ENCODE data around the gene ZNF646.
A peak's percentile ranks its signal among the peaks of the same experiment; 100 is the strongest.

ZNF646 gene

DNA sequence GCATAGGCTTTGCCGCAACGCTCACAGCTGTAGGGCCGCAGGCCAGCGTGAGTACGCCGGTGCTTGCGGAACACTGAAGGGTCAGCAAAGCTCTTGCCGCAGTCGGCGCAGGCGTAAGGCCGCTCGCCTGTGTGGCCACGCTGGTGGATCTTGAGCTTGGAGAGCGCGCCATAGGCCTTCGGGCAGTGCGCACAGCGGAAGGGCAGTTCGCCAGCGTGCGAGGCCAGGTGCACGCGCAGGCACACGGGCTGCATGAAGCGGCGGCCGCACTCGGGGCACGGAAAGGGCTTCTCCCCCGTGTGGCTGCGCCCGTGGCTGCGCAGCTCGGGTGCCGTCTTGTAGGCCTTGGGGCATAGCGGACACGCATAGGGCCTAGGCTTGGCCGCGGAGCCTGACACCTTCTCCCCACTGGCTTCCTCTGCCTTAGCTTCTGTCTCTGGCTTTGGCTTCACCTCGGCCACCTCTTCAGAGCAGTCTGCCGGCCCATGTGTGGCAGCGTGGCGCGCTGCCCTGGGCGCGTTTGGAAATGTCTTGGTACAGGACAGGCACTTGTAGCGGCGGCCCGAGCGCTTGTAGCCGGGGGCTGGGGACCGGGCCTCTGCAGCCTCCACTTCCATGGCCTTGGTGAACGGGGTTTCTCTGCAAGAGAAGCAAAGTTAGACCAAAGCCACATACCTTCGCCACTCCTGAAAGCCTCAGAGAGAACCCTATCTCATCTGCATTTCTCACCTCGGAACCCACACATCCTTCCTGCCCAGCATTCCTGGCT lies 10.2 kb upstream of the ZNF646 start:
- no peak for DNase-seq (ENCODE audit: low read depth)

DNA sequence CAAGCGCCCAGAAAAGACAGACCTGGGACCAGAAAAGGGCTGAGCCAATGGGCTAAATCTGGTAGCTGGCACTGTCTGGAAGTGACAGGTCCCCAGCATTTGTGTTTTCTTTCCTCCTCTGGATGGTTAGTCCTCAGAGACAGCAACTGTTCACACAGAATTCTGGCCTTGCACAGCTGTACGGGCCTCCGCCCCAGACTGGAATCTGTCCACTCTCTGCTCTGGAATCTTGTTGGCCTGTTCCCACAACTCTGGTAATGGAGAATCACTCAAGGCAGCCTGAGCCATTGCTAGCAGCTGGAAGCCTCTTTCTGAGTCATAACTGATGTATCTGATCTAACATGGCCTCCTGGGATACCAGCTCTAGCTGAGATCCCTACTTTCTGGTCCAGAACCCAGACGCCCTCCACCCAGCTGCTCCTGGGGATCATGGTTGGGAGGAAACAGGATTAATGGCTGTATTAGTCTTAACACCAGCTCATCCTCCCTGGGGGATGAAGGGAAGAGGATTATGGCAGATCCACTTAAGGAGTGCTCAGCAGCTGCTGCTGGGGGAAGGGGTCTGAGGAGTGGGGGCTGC lies 9.2 kb upstream of the ZNF646 start:
- DNase-seq (ENCODE audit: low read depth) = no peak

DNA sequence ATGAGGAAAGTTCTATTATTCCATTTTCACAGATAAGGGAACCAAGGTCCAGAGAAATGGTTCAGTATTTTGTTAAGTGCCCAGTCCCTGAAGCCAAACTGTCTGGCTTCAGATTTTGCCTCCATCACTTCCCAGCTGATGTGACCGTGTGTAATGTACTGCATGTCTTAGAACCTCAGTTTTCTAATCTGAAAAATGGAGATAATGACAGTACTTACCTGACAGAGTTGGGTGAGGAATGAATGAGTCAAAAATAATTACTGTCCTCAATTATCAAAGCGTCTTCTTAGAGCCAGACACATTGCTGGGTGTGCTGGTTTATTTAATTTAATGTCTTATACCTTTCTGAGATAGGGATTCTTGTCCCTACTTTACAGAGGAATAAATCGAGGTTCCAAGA lies 6.9 kb upstream of the ZNF646 start:
- no peak for DNase-seq (ENCODE audit: low read depth)

DNA sequence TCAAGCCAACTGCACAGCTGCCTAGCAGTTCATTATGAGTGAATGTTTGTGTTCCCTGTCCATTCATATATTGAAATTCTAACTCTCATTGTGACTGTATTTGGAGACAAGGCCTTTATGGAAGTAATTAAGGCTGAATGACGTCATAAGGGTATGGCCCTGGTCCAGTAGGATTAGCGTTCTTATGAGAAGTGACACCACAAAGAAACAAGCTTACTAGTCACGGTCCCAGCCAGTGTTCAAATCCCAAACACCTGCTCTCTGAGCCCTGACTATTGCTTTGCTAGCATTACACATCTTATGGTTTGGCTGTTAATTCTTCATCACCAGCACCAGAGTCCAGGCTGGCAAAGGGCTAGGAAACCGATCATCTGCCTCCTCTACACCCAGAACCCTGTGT lies 2.4 kb upstream of the ZNF646 start:
- no peak for DNase-seq (ENCODE audit: low read depth)

DNA sequence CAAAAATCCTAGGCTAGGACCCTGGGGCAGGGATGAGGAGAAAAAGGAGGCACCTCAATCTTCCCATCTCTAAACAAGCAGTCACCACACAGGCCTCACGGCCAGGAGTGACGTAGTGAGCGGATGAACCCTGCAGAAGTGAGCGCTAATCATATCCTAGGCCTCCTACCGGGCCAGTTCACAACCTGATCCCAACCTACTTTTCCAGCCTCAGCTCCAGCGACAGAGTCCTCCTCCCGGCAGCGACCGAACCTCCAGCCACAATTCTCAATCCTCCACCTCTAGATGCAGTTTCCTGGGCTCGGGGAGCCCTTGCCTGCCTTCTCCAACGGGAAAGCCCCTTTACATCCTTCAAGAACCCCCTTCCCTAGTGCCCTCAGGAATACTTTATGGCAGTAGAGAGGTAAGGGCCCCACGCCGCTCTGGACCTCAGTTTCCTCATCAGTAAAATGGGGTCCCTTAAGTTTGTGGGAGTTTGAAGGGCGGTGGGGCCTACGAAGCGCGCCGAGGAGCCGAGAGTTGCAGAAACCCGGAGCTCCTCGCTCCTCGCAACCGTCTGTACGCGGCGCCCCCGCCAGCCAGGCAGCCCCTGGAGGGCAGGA lies 1.6 kb upstream of the ZNF646 start:
- DNase-seq (ENCODE audit: low read depth) = no peak

DNA sequence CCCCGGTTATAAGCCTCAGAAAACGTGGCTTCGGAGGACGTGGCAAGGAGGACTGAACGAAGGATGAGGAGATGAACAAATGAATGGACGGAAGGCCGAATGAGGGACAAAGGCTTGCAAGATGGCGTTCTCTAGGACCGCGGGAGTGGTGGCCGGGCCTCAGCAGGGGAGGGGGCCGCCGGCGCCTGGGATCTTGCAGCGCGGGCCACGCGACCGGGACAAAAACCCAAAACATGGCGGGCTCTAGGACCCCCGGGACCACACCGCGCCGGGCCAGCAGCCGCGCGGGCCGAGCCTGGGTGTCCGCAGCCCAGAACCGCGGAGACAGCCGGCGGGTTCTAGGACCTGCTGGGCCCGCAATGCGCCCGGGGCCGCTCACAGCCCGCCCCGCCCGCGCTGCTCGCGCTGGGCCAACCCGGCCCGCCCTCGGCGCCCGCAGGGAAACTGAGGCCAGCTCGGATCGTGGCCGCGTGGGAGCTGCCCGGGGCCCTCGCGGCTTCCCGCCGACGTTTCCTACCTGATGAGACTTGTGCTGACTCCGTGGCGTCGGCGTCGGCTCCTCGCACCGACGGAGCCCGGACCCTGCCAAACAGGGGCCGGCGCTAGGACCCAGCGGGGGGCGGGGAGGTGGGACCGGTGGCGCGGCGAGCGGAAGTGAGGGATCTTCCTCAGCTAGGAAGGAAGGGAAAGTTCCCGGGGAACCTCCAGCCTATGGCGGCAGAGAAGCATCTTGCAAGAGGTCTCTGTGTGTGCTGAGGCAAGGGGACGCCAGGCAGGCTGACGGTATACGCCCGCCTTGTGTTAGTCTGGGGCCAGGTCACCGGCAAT lies 866 bp upstream of the ZNF646 start:
- DNase-seq (ENCODE audit: low read depth) = peak; percentile 79

DNA sequence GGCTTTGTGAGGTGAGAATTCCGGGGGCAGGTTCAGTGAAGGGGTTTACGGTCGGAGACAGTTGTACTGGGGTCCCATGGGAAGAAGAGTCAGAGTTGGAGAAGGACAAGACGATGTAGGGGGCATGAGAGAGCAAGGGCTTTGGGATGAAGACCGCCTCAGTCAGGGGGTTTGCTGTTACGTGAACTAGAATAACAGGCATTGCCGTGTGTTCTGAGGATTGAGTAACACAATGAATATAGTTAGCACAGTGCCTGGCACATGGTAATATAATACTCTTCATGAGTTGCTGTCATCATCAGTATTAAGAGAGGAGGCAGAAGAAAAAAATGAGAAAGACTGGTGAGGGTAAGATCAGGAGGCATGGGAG lies 577 bp downstream of the ZNF646 start:
- DNase-seq (ENCODE audit: low read depth) = no peak

DNA sequence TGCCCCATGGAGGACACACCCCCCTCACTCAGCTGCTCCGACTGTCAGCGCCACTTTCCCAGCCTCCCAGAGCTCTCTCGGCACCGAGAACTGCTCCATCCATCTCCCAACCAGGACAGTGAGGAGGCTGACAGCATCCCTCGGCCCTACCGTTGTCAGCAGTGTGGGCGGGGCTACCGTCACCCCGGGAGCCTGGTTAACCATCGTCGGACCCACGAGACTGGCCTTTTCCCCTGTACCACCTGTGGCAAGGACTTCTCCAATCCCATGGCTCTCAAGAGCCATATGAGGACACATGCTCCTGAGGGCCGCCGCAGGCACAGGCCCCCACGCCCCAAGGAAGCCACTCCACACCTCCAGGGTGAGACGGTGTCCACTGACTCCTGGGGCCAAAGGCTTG lies 2.1 kb downstream of the ZNF646 start:
- DNase-seq (ENCODE audit: low read depth) = no peak

DNA sequence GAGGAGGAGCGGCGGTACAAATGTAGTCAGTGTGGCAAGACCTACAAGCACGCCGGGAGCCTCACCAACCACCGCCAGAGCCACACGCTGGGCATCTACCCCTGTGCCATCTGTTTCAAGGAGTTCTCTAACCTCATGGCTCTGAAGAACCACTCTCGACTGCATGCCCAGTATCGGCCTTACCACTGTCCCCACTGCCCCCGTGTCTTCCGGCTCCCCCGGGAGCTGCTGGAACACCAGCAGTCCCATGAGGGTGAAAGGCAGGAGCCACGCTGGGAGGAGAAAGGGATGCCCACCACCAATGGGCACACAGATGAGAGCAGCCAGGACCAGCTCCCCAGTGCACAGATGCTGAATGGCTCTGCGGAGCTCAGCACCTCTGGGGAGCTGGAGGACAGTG lies 2.8 kb downstream of the ZNF646 start:
- no peak for DNase-seq (ENCODE audit: low read depth)

DNA sequence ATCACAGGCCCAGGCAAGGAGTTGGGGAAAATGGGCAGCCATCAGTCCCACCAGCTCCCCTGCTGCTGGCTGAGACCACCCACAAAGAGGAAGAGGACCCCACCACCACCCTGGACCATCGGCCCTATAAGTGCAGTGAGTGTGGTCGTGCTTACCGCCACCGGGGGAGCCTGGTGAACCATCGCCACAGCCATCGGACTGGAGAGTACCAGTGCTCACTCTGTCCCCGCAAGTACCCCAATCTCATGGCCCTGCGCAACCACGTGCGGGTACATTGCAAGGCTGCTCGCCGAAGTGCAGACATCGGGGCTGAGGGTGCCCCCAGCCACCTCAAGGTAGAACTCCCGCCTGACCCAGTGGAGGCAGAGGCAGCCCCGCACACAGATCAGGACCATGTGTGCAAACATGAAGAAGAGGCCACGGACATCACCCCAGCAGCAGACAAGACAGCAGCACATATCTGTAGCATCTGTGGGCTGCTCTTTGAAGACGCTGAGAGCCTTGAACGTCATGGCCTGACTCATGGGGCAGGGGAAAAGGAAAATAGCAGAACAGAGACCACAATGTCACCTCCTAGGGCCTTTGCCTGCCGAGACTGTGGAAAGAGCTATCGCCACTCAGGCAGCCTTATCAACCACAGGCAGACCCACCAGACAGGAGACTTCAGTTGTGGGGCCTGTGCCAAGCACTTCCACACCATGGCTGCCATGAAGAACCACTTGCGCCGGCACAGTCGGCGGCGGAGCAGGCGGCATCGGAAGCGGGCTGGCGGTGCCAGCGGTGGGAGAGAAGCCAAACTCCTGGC lies 3.6 kb downstream of the ZNF646 start:
- no peak for DNase-seq (ENCODE audit: low read depth)

DNA sequence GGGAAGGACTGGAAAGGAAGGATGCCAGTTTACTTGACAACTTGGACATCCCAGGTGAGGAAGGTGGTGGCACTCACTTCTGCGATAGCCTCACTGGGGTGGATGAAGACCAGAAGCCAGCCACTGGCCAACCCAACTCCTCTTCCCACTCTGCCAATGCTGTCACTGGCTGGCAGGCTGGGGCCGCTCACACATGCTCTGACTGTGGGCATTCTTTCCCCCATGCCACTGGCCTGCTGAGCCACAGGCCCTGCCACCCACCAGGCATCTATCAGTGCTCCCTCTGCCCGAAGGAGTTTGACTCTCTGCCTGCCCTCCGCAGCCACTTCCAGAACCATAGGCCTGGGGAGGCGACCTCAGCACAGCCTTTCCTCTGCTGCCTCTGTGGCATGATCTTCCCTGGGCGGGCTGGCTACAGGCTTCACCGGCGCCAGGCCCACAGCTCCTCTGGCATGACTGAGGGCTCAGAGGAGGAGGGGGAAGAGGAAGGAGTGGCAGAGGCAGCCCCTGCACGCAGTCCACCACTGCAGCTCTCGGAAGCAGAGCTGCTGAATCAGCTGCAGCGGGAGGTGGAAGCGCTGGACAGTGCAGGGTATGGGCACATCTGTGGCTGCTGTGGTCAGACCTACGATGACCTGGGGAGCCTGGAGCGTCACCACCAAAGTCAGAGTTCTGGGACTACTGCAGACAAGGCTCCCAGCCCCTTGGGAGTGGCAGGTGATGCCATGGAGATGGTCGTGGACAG lies 4.5 kb downstream of the ZNF646 start:
- no peak for DNase-seq (ENCODE audit: low read depth)

DNA sequence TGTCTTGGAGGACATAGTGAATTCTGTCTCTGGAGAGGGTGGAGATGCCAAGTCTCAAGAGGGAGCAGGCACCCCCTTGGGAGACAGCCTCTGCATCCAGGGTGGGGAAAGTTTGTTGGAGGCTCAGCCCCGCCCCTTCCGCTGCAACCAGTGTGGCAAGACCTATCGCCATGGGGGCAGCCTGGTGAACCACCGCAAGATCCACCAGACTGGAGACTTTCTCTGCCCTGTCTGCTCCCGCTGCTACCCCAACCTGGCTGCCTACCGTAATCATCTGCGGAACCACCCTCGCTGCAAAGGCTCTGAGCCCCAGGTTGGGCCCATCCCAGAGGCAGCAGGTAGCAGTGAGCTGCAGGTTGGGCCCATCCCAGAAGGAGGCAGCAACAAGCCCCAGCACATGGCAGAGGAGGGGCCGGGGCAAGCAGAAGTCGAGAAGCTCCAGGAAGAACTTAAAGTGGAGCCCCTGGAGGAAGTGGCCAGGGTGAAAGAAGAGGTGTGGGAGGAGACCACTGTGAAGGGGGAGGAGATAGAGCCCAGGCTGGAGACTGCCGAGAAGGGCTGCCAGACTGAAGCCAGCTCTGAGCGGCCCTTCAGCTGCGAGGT lies 5.2 kb downstream of the ZNF646 start:
- no peak for DNase-seq (ENCODE audit: low read depth)

DNA sequence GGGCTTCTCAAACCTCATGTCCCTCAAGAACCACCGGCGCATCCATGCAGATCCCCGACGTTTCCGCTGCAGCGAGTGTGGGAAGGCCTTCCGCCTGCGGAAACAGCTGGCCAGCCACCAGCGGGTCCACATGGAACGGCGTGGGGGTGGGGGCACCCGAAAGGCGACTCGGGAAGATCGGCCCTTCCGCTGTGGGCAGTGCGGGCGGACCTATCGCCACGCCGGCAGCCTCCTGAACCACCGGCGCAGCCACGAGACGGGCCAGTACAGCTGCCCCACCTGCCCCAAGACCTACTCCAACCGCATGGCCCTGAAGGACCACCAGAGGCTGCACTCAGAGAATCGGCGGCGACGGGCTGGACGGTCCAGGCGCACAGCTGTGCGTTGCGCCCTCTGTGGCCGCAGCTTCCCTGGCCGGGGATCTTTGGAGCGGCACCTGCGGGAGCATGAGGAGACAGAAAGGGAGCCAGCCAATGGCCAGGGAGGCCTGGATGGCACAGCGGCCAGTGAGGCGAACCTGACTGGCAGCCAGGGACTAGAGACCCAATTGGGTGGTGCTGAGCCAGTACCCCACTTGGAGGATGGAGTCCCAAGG lies 5.9 kb downstream of the ZNF646 start:
- DNase-seq (ENCODE audit: low read depth) = no peak

DNA sequence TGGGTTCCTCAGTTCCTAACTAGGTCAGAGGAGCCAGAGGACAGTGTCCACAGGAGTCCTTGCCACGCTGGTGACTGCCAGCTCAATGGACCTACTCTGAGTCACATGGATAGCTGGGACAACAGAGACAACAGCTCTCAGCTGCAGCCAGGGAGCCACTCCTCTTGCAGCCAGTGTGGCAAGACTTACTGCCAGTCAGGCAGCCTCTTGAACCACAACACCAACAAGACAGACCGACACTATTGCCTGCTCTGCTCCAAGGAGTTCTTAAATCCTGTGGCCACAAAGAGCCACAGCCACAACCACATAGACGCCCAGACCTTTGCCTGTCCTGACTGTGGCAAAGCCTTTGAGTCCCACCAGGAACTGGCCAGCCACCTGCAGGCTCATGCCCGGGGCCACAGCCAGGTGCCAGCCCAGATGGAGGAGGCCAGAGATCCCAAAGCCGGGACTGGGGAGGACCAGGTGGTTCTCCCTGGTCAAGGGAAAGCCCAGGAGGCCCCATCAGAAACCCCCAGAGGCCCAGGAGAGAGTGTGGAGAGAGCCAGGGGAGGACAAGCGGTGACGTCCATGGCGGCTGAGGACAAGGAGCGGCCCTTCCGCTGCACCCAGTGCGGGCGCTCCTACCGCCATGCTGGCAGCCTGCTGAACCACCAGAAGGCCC lies 6.7 kb downstream of the ZNF646 start:
- DNase-seq (ENCODE audit: low read depth) = no peak

DNA sequence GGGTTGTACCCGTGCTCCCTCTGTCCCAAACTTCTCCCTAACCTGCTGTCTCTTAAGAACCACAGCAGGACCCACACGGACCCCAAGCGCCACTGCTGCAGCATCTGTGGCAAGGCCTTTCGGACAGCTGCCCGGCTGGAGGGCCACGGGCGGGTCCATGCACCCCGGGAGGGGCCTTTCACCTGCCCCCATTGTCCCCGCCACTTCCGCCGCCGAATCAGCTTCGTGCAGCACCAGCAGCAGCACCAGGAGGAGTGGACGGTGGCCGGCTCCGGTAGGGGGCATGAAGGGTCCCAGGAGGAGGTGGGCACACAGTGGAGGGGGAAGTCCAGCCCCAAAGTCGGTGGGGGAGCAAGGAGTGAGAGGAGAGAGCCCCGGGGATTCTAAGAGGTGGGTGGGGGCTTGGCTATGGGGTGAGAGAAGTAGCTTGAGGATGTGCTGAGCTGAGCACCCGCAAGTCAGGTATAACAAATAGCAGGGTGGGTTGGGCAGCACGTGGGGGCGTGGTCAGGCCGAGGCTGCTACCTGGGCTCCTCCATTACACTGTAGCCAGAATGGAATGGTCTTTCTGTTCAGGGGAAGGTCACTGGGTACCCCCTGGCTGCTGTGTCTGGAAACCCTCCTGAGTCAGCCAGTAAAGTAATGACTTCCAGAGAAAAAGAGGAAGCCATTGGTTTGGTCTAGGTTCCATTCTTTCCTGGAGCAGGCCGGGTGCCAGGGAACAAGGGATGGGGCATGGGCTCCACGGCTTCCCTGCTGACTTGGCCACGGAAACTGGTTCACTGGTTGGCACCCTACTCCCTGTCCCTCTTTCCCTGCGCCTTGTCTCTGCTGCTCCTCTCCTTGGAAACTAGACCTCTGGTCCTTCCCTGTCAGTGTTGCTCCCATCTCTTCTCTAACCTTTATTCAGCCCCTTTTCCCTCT lies 7.5 kb downstream of the ZNF646 start:
- DNase-seq (ENCODE audit: low read depth) = no peak

DNA sequence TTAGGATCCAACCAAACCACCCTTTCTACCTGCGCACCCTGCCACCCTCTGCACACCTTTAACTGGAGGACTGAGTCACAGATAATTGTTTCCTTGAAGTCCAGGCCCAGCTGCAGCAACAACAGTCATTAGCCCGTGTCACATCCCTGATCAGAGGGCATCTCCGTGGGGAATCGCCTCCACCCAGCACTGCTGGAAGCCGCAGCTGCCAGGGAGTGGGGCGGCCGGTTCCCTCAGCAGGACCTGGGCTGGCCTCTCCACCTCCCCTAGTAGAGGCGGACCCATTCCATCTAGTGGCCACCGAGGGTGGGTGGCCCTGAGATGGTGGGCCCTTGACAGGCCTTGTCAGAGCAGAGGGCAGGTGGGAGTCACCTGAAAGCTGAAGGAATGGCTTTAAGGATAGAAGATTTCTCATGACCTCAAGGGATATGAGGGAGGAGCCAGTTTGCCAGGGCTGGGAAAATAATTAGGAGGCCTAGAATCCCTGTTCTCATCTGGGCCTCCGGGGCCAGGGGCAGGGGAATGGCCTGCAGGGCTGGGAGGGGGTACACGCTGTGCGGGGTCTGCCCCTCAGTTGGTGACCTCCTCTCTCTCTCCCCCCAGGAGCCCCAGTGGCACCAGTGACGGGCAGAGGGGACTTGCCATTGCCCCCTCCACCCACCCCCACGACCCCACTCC lies 8.3 kb downstream of the ZNF646 start:
- DNase-seq (ENCODE audit: low read depth) = no peak

DNA sequence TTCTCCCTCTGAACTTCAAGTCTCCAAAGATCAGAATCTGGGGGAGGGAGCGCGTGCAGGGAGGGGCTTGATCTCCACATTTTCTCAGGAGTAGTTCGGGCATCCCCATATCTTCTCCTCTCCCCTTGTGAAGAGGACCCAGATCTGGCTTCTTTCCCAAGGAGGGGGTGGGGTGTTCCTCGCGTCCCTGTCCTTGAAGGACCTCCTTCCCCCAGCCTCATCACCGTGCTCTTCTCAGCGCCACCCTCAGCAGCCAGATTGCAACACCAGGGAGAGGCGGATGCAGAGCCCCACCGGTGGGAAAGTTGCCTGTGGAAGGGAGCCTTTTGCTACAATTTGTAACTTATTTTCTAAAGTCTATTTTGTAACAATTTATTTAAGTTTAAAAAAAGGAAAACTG lies 8.9 kb downstream of the ZNF646 start:
- no peak for DNase-seq (ENCODE audit: low read depth)

DNA sequence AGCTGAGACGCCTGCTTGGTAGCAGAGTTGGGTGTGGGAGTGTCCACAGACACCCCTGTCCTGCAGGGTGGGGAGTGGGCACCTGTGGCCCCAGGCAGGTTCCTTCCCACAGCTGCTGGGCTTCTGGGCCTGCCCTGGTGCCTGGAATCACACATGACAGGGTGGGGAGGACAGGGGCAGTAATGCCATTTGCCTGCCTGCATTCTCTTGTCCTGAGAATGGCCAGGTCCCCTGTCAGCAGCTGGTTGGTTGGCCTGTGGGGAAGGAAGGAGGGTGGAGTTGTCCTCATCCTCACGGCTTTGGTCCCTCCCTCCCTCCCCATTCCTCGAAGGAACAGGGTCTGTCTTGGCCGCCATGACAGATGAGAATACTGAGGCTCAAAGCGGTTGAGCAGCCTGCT lies 9.3 kb downstream of the ZNF646 start:
- no peak for DNase-seq (ENCODE audit: low read depth)
